K562 (cell line): Measurements from ENCODE around the gene ADAT3. TPM values are rescaled to one million over a fixed set of nuclear protein-coding genes. Genes with fewer than 3 reads are reported as not detected.

Experiments
- ARID4B ChIP-seq: sonication (generic); formaldehyde crosslinking; IDR thresholded peaks from 2 replicates; pipeline ENCODE4 v1.8.0; 2022; ENCODE audit warnings: mild to moderate bottlenecking, missing genetic modification reagents
- COPS2 ChIP-seq: fragments of 450-650 bp; conservative IDR thresholded peaks from 2 replicates; pipeline ENCODE4 v1.6.1; 2016; ENCODE audit warnings: mild to moderate bottlenecking, moderate library complexity
- CTBP1 ChIP-seq: fragments of 450-650 bp; IDR thresholded peaks from 2 replicates; pipeline ENCODE4 v1.6.1; 2016; ENCODE audit warnings: borderline replicate concordance
- FOXA1 ChIP-seq: fragments of 450-650 bp; IDR thresholded peaks from 2 replicates; pipeline ENCODE4 v1.6.1; 2016; ENCODE audit warnings: mild to moderate bottlenecking, borderline replicate concordance
- GMEB1 ChIP-seq: fragments of 250-450 bp; sonication (Bioruptor Pico); IDR thresholded peaks from 2 replicates; pipeline ENCODE4 v1.4.0; 2020; ENCODE audit warnings: mild to moderate bottlenecking
- GTF3C2 ChIP-seq: IDR thresholded peaks from 3 replicates; pipeline ENCODE4 v1.6.1; 2011; ENCODE audit warnings: borderline replicate concordance, mild to moderate bottlenecking, moderate library complexity; ENCODE audit not compliant: insufficient read length; ENCODE audit errors: extremely low read depth
- LCOR ChIP-seq: sonication (generic); formaldehyde crosslinking; IDR thresholded peaks from 2 replicates; pipeline ENCODE4 v1.8.0; 2022; ENCODE audit warnings: mild to moderate bottlenecking, missing genetic modification reagents
- TBP ChIP-seq: optimal IDR thresholded peaks from 2 replicates; pipeline ENCODE3; 2011; ENCODE audit warnings: low read depth, low read length, improper control_type of control experiment
- UBTF ChIP-seq, 2 experiments: IDR thresholded peaks; 2 replicates each; pipeline ENCODE4 v1.6.1; 2012; ENCODE audit warnings: improper control_type of control experiment in 2 of 2, low read depth in 2 of 2, low read length in 2 of 2, borderline replicate concordance in 1 of 2
- ZBTB2 ChIP-seq: fragments of 450-650 bp; IDR thresholded peaks from 2 replicates; pipeline ENCODE4 v1.6.1; 2016; ENCODE audit warnings: antibody characterized with exemption
- ZFX ChIP-seq: sonication (generic); formaldehyde crosslinking; IDR thresholded peaks from 2 replicates; pipeline ENCODE4 v1.8.0; 2022; ENCODE audit warnings: mild to moderate bottlenecking, missing genetic modification reagents, moderate library complexity
- ZNF436 ChIP-seq: fragments of 250-450, 450-650 bp; sonication (Bioruptor Pico); formaldehyde crosslinking; IDR thresholded peaks from 2 replicates; pipeline ENCODE4 v1.7.0; 2020; ENCODE audit warnings: mild to moderate bottlenecking
- ZNF699 ChIP-seq: fragments of 250-450 bp; sonication (Bioruptor Pico); IDR thresholded peaks from 2 replicates; pipeline ENCODE4 v1.8.0; 2021; ENCODE audit warnings: mild to moderate bottlenecking, moderate library complexity; ENCODE audit not compliant: insufficient replicate concordance
- polyA plus RNA-seq, 8 experiments: library from polyadenylated mRNA; depleted of rRNA in 4 of 8; stranded (reverse) in 5 of 8; unstranded in 3 of 8; fragments of >200 nt; fragmentation: Nextera tagmentation in 2 of 8; fragmentation: Illumina TruSeq in 1 of 8; extraction: Ambion mirVana in 2 of 8; extraction: Trizol in 1 of 8; gene quantifications; 2 replicates each; pipeline versions ENCODE4 v1.2.1 to v1.2.3, GENCODE V29; 2011 to 2014; ENCODE audit warnings: inconsistent platforms in 1 of 8, missing spikeins in 1 of 8
- total RNA-seq, 7 experiments: library from RNA; depleted of rRNA in 6 of 7; stranded (reverse); fragments of >200 nt in 6 of 7; fragmentation: Illumina TruSeq in 2 of 7; extraction: Trizol in 2 of 7; gene quantifications; 2 replicates each; pipeline versions ENCODE4 v1.2.1 to v1.2.3, GENCODE V29; 2011 to 2021; ENCODE audit warnings: low replicate concordance in 1 of 7

The ADAT3 gene
- total and polyA plus RNA-seq, 9 of the 15 experiments (the other 6 are each of a cell fraction or from before 2014, with no cell fraction given), result 0.67 to 15.6 (median 7.8) TPM; not detected in 4

- TF ChIP-seq ARID4B (CRISPR knock-in tag), result peak; percentile 80; the same call in 1 of the 2 replicates
- TF ChIP-seq UBTF (IDR thresholded peaks at IDR 0.05; ENCODE audit: borderline replicate concordance in 1 of 2, low read depth in 2 of 2, low read length in 2 of 2), result peak in 1 of 2 experiments; percentile 68; a peak in 2 of 4 replicates
- TF ChIP-seq GMEB1 (CRISPR knock-in tag), result no peak
- TF ChIP-seq ZNF699 (CRISPR knock-in tag), result no peak
- TF ChIP-seq GTF3C2, result no peak
- TF ChIP-seq LCOR (CRISPR knock-in tag), result no peak
- peak; percentile 58 for TF ChIP-seq ZFX
- no peak for TF ChIP-seq ZNF436 (CRISPR knock-in tag)
- TF ChIP-seq TBP, result no peak
- TF ChIP-seq COPS2, result no peak
- TF ChIP-seq FOXA1, result no peak
- TF ChIP-seq ZBTB2, result peak; percentile 41; the same call in 1 of the 2 replicates
- peak; percentile 45; the same call in 1 of the 2 replicates for TF ChIP-seq CTBP1
These were observed 37.1 kb downstream of the ADAT3 start (continued) for GRCh38 chr19:1942078-1942933.
